Activated T-cell treated with anti-CD3 and anti-CD28 coated beads for 1 hour (primary cell): ENCODE measurements around the gene MT2A.
"Not testable (repeated sequence)": the region's sequence is repeated elsewhere in the genome, so short reads cannot be mapped to it uniquely, and the experiment has no call there.

ENCODE experiments used
- DNase-seq: peaks from one replicate; pipeline ENCODE4 v3.0.0-alpha.2; 2020; ENCODE audit warnings: low read depth

MT2A gene

GRCh38 chr16:56608043-56608875, at the start of gene MT2A:
TSS of gene MT2A (plus strand) at chr16:56608584. CDS start at chr16:56608656, 72 bp downstream.
- peak; percentile 80 for DNase-seq

DNA sequence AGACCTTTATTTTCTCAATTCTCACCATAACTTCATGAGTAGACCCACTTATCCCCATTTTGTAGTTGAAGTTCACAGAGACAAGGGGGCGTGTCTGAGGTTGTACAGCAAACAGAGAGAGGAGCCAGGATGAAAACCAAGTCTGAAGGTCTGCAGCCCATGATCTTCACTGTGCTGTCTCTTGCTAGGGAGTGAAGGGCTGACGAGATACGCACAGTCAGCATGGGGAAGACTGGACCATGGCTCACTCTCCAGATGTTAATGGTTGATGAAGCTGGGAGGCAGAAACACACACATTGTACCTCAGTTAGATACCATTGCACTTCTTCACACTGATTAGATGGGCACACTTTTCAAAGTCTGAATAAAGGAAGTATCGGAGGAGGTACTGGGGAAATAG, 49.3 kb upstream of the MT2A start:
- no peak for DNase-seq

DNA sequence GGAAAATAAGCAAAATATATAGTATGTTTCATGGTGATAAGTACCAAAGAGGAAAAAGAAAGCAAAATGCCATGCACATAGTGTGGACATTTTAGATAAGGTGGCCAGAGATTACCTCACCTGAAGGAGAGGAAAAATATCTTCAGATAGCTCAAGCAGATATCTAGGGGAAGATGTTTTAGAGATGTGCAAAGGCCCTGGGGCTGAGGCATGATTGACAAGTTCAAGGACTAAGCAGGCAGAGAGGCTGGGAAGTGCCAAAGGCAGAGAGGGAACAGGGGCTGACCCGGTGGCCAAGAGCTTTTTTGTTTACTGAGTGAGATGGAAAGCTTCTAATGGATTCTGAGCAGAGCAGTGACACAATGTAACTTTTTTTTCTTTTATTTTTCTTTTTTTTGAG, 47.9 kb upstream of the MT2A start:
- DNase-seq: no peak

DNA sequence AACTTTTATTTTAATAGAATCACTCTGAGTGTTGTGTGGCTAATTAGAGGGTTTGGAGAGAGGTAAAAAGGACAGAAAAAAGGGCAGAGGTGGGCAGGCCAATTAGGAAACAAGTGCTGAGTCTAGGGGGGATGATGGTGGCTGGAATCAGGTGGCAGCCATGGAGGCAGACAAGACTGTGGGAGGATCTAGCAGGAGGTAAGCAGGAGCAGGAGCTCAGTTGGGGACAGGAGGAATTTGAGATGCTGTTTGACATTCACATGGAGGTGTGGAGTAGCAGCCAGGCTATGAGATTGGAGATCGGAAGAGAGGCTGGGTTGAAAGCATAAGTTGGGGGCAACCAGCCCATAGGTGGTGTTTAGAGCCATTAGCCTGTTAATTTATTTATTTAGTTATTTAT, 47.3 kb upstream of the MT2A start:
- DNase-seq: no peak

- no peak for DNase-seq
These were observed 43.4 kb upstream of the MT2A start, which contains the start of gene MT4 for GRCh38 chr16:56564793-56565477. TSS of gene MT4 (plus strand) at chr16:56565073. CDS start at chr16:56565129, 56 bp downstream.

DNA sequence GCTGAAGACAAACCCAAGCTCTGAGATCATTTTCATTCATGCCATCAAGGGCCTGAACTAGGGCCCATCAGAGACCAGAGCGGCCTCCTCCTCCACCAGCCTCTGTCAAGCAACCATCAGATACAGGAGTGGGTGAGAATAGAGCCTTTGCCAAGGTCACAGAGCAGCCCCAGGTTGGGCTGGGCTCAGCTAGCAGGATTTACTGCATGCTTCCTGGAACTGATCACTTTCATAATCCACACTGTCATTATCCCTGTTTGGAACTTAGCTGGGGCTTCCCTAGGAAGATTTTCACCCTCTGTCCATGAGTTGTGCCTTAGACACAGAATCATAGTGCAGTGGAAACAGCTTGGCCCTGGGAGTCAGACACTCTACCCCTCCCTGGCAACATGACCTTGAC, 38.4 kb upstream of the MT2A start:
- no peak for DNase-seq

DNA sequence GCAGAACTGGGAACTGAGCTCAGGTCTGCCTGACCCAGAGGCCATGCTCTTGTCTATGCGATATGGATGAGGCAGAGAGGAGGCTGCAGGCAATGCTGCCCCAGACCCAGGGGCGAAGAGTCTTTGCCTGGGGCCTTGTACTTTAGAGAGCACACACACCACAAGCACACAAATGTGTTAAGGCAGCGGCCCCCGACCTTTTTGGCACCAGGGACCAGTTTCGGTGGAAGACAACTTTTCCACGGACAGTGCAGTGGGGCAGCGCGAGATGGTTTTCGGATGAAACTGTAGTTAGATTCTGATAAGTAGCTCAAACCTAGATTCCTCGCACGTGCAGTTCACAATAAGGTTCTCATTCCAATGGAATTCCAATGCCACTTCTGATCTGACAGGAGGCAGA, 36.9 kb upstream of the MT2A start:
- DNase-seq: no peak

- no peak for DNase-seq
These were observed 33.8 kb upstream of the MT2A start for GRCh38 chr16:56574625-56575024.

DNA sequence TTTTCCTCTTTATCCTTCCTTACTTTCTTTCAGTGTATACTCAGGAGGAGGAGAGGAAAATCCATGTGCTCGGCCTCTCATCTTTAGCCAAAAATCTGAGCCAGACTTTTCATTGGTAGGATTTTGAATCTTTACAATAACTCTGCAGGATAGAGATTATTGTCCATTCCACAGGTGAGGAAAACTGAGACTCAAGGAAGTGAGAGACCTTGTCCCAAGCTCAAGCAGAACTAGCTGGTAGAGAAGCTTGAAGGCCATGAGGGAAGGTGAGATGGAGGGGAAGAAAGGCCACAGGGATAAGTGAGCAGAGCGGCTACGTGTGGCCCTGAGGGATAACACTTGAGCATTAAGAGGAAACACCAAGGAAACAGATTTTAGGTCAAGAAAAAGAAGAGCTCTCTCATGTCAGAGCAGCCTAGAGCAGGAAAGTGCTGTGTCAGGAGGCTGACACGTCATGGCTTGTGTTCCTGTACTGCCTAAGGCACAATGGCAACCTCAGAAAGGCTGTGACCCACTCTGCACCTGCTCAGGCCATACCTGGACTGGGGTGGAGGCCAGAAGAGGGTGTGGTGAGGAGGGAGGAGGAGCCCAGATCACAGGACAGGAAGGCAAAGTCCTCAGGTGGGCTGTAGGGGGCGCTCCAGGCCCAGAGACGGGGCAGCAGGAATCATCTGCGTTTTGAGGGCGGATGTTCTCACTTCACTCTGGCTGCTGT, 31.6 kb upstream of the MT2A start:
- DNase-seq: peak; percentile 90

GRCh38 chr16:56577300-56577625, 31.1 kb upstream of the MT2A start:
- no peak for DNase-seq

- no peak for DNase-seq
These were observed 27.9 kb upstream of the MT2A start for GRCh38 chr16:56580391-56581048.

DNA sequence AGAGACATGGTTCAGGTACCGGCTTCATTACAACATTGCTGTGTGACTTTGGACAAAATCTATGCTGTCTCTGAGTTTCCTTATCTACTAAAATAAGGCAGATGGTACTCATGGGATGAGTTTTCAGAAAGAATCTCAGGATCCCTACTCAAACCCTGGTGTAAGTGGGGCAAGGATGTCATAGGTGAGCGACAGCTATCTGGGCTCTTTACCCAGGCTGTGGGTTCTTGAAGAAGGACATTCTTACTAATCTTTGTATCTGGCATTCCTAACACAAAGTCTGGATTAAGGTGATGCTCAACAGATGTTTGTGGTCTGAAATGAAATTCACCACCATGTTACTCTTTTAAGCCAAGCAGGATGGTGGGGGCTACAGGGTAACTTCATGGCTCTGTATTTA, 25.5 kb upstream of the MT2A start:
- DNase-seq: not testable (repeated sequence)

- DNase-seq: no peak
These were observed 24.8 kb upstream of the MT2A start for GRCh38 chr16:56583351-56584168.

- DNase-seq: no peak
These were observed 24.1 kb upstream of the MT2A start for GRCh38 chr16:56584276-56584675.

DNA sequence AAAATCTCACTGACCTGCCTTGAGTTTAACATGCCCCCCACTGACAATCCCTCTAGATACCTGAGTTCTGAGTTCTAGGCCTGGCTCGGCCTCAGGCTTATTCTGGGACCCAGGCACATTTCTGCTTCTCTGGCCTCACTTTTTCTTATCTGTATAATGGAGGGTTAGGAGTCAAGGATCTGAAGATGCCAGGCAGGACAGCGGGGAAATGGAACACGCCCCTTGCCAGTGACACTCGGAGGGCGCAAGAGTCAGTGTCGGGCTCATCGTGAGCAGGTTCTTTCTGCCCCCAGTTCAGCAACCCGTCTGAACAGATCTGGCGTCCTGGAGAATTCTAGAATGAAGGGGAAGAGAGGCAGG, 19.6 kb upstream of the MT2A start:
- no peak for DNase-seq

GRCh38 chr16:56589141-56590039, 19.0 kb upstream of the MT2A start, which contains the start of gene MT3:
TSS of gene MT3 (plus strand) at chr16:56589528. CDS start at chr16:56589591, 63 bp downstream.
- DNase-seq: peak; percentile 10

GRCh38 chr16:56591377-56592060, 16.9 kb upstream of the MT2A start:
- no peak for DNase-seq

DNA sequence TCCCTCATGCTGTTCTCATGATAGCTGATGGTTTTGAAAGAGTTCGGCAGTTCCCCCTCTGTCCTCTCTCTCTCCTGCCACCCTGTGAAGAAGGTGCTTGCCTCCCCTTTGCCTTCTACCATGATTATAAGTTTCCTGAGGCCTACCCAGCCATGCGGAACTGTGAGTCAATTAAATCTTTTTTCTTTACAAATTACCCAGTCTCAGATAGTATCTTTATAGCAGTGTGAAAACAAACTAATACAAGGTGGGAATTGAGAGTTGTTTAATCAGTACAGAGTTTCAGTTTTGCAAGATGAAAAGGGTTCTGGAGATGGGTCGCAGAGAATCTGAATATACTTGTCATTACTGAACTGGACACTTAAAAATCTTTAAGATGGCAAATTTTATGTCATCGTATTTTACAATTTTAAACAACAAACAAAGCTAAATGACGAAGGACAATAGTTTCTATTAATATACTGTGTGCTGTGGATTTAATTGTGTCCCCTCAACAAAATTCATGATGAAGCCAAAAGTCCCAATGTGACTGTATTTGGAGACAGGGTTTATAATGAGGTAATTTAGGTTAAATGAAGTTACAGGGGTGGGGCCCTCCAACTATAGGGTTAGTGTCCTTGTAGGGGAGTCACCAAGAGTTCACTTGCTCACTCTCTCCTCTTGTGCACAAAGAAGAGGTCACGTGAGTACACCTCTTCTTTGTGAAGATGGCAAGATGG, 14.7 kb upstream of the MT2A start:
- no peak for DNase-seq

GRCh38 chr16:56594292-56594619, 14.1 kb upstream of the MT2A start:
- no peak for DNase-seq
